SK-N-SH (cell line): Measurements from ENCODE around the gene NDFIP1. TPM values are rescaled to one million over a fixed set of nuclear protein-coding genes. Genes with fewer than 3 reads are reported as not detected.
A peak's percentile ranks its signal among the peaks of the same experiment; 100 is the strongest.

Experiments used
- CTCF ChIA-PET: fragments of 300-600, 350-600 bp; formaldehyde crosslinking; extraction: SDS; loops from one replicate; lab custom pipeline; 2021; lab: Yijun Ruan, JAX
- POLR2A ChIA-PET: fragments of 350-600 bp; sonication (Branson Sonifier 250); formaldehyde crosslinking; extraction: SDS; loops from one replicate; lab custom pipeline; 2020; ENCODE audit warnings: antibody characterized with exemption, inconsistent platforms; lab: Yijun Ruan, JAX
- DNase-seq: peaks from one replicate; pipeline ENCODE4 v3.0.0; 2012
- H2AFZ ChIP-seq: fragments of 200-600 bp; sonication (generic); 2 replicates; pipeline ENCODE4 v1.8.1; 2016; ENCODE audit warnings: antibody characterized with exemption, mild to moderate bottlenecking, low read depth
- H3F3A ChIP-seq: fragments of 200-600 bp; sonication (generic); replicated peaks from 2 replicates; pipeline ENCODE3; 2016; ENCODE audit warnings: antibody characterized with exemption, mild to moderate bottlenecking; ENCODE audit not compliant: insufficient read depth
- H3K27ac ChIP-seq, 2 experiments: fragments of 200-500 bp in 1 of 2; fragments of 200-600 bp in 1 of 2; sonication (Bioruptor generic) in 1 of 2; sonication (generic), shearing (Covaris generic) in 1 of 2; 2 replicates each; pipeline versions ENCODE4 v1.5.1 to v1.6.1; 2014 to 2016; ENCODE audit warnings: low read depth in 2 of 2, inconsistent platforms in 1 of 2, low read length in 1 of 2, mild to moderate bottlenecking in 1 of 2, mixed read lengths in 1 of 2
- H3K27me3 ChIP-seq: fragments of 200-600 bp; sonication (generic), shearing (Covaris generic); 2 replicates; pipeline ENCODE4 v1.6.1; 2016; ENCODE audit warnings: mixed run types; ENCODE audit not compliant: insufficient read depth
- H3K36me3 ChIP-seq, 2 experiments: fragments of 200-500 bp in 1 of 2; fragments of 200-600 bp in 1 of 2; sonication (Bioruptor generic) in 1 of 2; sonication (generic) in 1 of 2; replicated peaks in 1 of 2; 2 replicates each; pipeline versions ENCODE3 to v1.5.1; 2014 to 2016; ENCODE audit warnings: low read length in 1 of 2, mild to moderate bottlenecking in 1 of 2; ENCODE audit not compliant: insufficient read depth in 2 of 2, control insufficient read depth in 1 of 2
- H3K4me1 ChIP-seq, 2 experiments: fragments of 200-500 bp in 1 of 2; fragments of 200-600 bp in 1 of 2; sonication (Bioruptor generic) in 1 of 2; sonication (generic), shearing (Covaris generic) in 1 of 2; 2 replicates each; pipeline versions ENCODE4 v1.5.1 to v1.6.1; 2014 to 2016; ENCODE audit warnings: low read depth in 1 of 2, low read length in 1 of 2, mixed run types in 1 of 2; ENCODE audit not compliant: insufficient read depth in 2 of 2, control insufficient read depth in 1 of 2
- H3K4me2 ChIP-seq: fragments of 200-600 bp; sonication (generic), shearing (Covaris generic); 2 replicates; pipeline ENCODE4 v1.6.1; 2017; ENCODE audit warnings: mixed run types
- H3K4me3 ChIP-seq, 2 experiments: fragments of 200-500 bp in 1 of 2; fragments of 200-600 bp in 1 of 2; sonication (Bioruptor generic) in 1 of 2; sonication (generic), shearing (Covaris generic) in 1 of 2; 2 replicates each; pipeline versions ENCODE4 v1.5.1 to v1.8.1; 2014 to 2016; ENCODE audit warnings: low read depth in 2 of 2, inconsistent platforms in 1 of 2, low read length in 1 of 2, mild to moderate bottlenecking in 1 of 2, mixed read lengths in 1 of 2, moderate library complexity in 1 of 2
- H3K79me2 ChIP-seq: fragments of 200-600 bp; sonication (generic); 2 replicates; pipeline ENCODE4 v1.8.1; 2017; ENCODE audit warnings: mild to moderate bottlenecking; ENCODE audit not compliant: insufficient read depth
- H3K9ac ChIP-seq: fragments of 200-600 bp; sonication (generic); 2 replicates; pipeline ENCODE4 v1.6.1; 2017; ENCODE audit warnings: mixed run types
- H3K9me2 ChIP-seq: fragments of 200-600 bp; sonication (generic); 2 replicates; pipeline ENCODE4 v1.6.1; 2017; ENCODE audit warnings: mixed run types
- H3K9me3 ChIP-seq: fragments of 200-600 bp; sonication (generic); 2 replicates; pipeline ENCODE4 v1.6.1; 2017; ENCODE audit warnings: mixed run types, mild to moderate bottlenecking, moderate library complexity
- H4K20me1 ChIP-seq: fragments of 200-600 bp; sonication (generic); 2 replicates; pipeline ENCODE4 v1.6.1; 2017; ENCODE audit warnings: mild to moderate bottlenecking, mixed run types; ENCODE audit not compliant: insufficient read depth
- ELF1 ChIP-seq: IDR thresholded peaks from 2 replicates; pipeline ENCODE4 v1.4.0; 2012
- EZH2phosphoT487 ChIP-seq: fragments of 200-600 bp; sonication (generic); IDR thresholded peaks from 2 replicates; pipeline ENCODE4 v1.6.1; 2017; ENCODE audit warnings: low read depth, mixed run types, mild to moderate bottlenecking, antibody characterized with exemption, moderate library complexity, borderline replicate concordance
- FOSL2 ChIP-seq: IDR thresholded peaks from 2 replicates; pipeline ENCODE4 v1.4.0; 2012; ENCODE audit warnings: low read depth, mild to moderate bottlenecking, moderate library complexity, borderline replicate concordance
- FOXJ3 ChIP-seq: sonication (generic); formaldehyde crosslinking; IDR thresholded peaks from 2 replicates; pipeline ENCODE4 v1.5.1; 2020; ENCODE audit warnings: mild to moderate bottlenecking, missing genetic modification reagents
- FOXM1 ChIP-seq: IDR thresholded peaks from 2 replicates; pipeline ENCODE4 v1.4.0; 2012; ENCODE audit warnings: low read depth, mild to moderate bottlenecking
- JUND ChIP-seq: IDR thresholded peaks from 2 replicates; pipeline ENCODE4 v1.4.0; 2012
- MEF2A ChIP-seq: IDR thresholded peaks from 2 replicates; pipeline ENCODE4 v1.4.0; 2012; ENCODE audit warnings: low read depth, borderline replicate concordance
- NFIC ChIP-seq: IDR thresholded peaks from 2 replicates; pipeline ENCODE4 v1.4.0; 2012; ENCODE audit warnings: borderline replicate concordance
- RCOR1 ChIP-seq: fragments of 150-350 bp; IDR thresholded peaks from 2 replicates; pipeline ENCODE4 v1.6.1; 2017; ENCODE audit warnings: antibody characterized with exemption, low read length
- RFX5 ChIP-seq: IDR thresholded peaks from 2 replicates; pipeline ENCODE4 v1.6.1; 2012; ENCODE audit warnings: mild to moderate bottlenecking, improper control_type of control experiment, low read length
- SIN3A ChIP-seq: IDR thresholded peaks from 2 replicates; pipeline ENCODE4 v1.6.1; 2012; ENCODE audit warnings: low read depth, mild to moderate bottlenecking, low read length, moderate library complexity, borderline replicate concordance
- TAF1 ChIP-seq: IDR thresholded peaks from 2 replicates; pipeline ENCODE4 v1.6.1; 2012; ENCODE audit warnings: low read depth, mild to moderate bottlenecking, low read length, moderate library complexity, borderline replicate concordance
- TCF12 ChIP-seq: IDR thresholded peaks from 2 replicates; pipeline ENCODE4 v1.4.0; 2012
- TEAD4 ChIP-seq: IDR thresholded peaks from 2 replicates; pipeline ENCODE4 v1.4.0; 2012; ENCODE audit warnings: mild to moderate bottlenecking, borderline replicate concordance; ENCODE audit not compliant: insufficient read depth
- YY1 ChIP-seq: IDR thresholded peaks from 2 replicates; pipeline ENCODE4 v1.4.0; 2012; ENCODE audit warnings: low read depth, mild to moderate bottlenecking
- WGBS: methylation state at CpG from one replicate; pipeline ENCODE4 v1.1.6; 2017; ENCODE audit warnings: low lambda C conversion rate; 5-methylcytosine and 5-hydroxymethylcytosine counted together
- polyA plus RNA-seq, 3 experiments: library from polyadenylated mRNA; depleted of rRNA; stranded (reverse); fragments of >200 nt; gene quantifications; 2 replicates each; pipeline ENCODE4 v1.2.3, GENCODE V29; 2012
- TF ChIP-seq, protein P1 (sequence below): IDR thresholded peaks from 2 replicates; pipeline ENCODE4 v1.6.1; 2012; ENCODE audit warnings: mild to moderate bottlenecking, low read depth, low read length, moderate library complexity
- TF ChIP-seq, protein P2 (sequence below): fragments of 200-600 bp; sonication (generic); IDR thresholded peaks from 2 replicates; pipeline ENCODE4 v1.6.1; 2017; ENCODE audit warnings: antibody characterized with exemption, mild to moderate bottlenecking, moderate library complexity
- TF ChIP-seq, protein P3 (sequence below): IDR thresholded peaks from 2 replicates; pipeline ENCODE4; 2012

Gene NDFIP1
- polyA plus RNA-seq, 1 of the 3 experiments (the other 2 are of a cell fraction), result 40.0 TPM

DNA sequence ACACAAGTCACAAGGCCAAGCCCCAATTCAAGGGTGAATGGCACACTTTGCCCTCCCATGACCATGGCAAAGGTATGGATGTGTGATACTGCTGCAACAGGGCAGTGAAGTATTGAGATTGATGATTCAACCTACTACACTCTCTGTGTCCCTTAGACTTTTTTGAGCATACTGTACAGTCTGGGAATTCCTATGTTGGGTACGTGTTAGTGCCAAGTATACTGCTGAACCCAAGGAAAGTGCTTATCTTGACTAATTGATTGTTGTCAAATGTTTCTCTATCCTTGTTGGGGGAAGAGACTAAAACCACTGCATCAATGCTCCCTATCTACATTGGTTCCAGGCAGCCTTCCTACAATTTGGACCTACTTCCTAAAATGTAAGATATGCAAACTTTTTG, 93.7 kb downstream of the NDFIP1 start:
- no peak for DNase-seq
- no peak overlapping the region for H2AFZ ChIP-seq
- H3K27me3 ChIP-seq, result no peaks in the 10 kb centered on the region
- H3K9me2 ChIP-seq, result no peaks in the 10 kb centered on the region
- no peaks in the 10 kb centered on the region for H4K20me1 ChIP-seq
- WGBS, result 23% methylated on average over 1 of the region's 1 CpG
- H3K27ac ChIP-seq, result peak overlapping the region in 1 of 2 experiments; percentile 91; a peak in 2 of 4 replicates
- ChIA-PET POLR2A (no interaction called here), CTCF (interaction anchor here (1.2 kb wide), 1 partner anchor 50 kb away, joined by 4 read pairs; no protein-coding TSS in a partner anchor)
- H3K36me3 ChIP-seq, result no peaks in the 10 kb centered on the region
- TF ChIP-seq RCOR1 (no peak), SIN3A (no peak), JUND (peak; percentile 54), TEAD4 (no peak), ELF1 (no peak), TAF1 (no peak), NFIC (peak; percentile 23; the same call in 1 of the 2 replicates), EZH2phosphoT487 (no peak), FOXJ3 (CRISPR knock-in tag) (no peak), FOSL2 (peak; percentile 50; the same call in 1 of the 2 replicates), RFX5 (no peak), YY1 (no peak), TCF12 (peak; percentile 39; the same call in 1 of the 2 replicates), FOXM1 (no peak), MEF2A (no peak)
- TF ChIP-seq, protein P1, sequence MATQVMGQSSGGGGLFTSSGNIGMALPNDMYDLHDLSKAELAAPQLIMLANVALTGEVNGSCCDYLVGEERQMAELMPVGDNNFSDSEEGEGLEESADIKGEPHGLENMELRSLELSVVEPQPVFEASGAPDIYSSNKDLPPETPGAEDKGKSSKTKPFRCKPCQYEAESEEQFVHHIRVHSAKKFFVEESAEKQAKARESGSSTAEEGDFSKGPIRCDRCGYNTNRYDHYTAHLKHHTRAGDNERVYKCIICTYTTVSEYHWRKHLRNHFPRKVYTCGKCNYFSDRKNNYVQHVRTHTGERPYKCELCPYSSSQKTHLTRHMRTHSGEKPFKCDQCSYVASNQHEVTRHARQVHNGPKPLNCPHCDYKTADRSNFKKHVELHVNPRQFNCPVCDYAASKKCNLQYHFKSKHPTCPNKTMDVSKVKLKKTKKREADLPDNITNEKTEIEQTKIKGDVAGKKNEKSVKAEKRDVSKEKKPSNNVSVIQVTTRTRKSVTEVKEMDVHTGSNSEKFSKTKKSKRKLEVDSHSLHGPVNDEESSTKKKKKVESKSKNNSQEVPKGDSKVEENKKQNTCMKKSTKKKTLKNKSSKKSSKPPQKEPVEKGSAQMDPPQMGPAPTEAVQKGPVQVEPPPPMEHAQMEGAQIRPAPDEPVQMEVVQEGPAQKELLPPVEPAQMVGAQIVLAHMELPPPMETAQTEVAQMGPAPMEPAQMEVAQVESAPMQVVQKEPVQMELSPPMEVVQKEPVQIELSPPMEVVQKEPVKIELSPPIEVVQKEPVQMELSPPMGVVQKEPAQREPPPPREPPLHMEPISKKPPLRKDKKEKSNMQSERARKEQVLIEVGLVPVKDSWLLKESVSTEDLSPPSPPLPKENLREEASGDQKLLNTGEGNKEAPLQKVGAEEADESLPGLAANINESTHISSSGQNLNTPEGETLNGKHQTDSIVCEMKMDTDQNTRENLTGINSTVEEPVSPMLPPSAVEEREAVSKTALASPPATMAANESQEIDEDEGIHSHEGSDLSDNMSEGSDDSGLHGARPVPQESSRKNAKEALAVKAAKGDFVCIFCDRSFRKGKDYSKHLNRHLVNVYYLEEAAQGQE, result no peak
- TF ChIP-seq, protein P2, sequence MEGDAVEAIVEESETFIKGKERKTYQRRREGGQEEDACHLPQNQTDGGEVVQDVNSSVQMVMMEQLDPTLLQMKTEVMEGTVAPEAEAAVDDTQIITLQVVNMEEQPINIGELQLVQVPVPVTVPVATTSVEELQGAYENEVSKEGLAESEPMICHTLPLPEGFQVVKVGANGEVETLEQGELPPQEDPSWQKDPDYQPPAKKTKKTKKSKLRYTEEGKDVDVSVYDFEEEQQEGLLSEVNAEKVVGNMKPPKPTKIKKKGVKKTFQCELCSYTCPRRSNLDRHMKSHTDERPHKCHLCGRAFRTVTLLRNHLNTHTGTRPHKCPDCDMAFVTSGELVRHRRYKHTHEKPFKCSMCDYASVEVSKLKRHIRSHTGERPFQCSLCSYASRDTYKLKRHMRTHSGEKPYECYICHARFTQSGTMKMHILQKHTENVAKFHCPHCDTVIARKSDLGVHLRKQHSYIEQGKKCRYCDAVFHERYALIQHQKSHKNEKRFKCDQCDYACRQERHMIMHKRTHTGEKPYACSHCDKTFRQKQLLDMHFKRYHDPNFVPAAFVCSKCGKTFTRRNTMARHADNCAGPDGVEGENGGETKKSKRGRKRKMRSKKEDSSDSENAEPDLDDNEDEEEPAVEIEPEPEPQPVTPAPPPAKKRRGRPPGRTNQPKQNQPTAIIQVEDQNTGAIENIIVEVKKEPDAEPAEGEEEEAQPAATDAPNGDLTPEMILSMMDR, result no peak
- TF ChIP-seq, protein P3, sequence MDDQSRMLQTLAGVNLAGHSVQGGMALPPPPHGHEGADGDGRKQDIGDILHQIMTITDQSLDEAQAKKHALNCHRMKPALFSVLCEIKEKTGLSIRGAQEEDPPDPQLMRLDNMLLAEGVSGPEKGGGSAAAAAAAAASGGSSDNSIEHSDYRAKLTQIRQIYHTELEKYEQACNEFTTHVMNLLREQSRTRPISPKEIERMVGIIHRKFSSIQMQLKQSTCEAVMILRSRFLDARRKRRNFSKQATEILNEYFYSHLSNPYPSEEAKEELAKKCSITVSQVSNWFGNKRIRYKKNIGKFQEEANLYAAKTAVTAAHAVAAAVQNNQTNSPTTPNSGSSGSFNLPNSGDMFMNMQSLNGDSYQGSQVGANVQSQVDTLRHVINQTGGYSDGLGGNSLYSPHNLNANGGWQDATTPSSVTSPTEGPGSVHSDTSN, result peak; percentile 66
- peaks cover 9% of the 10 kb centered on the region for H3F3A ChIP-seq
- H3K79me2 ChIP-seq, result no peaks in the 10 kb centered on the region
- H3K9ac ChIP-seq, result peak overlapping the region; percentile 58; the same call in 1 of the 2 replicates
- no peaks in the 10 kb centered on the region for H3K9me3 ChIP-seq
- no peak overlapping the region for H3K4me3 ChIP-seq
- H3K4me1 ChIP-seq, result peaks cover 0 to 10% of the 10 kb centered on the region in 2 experiments; a peak in 2 of 4 replicates
- peak overlapping the region; percentile 55; the same call in 1 of the 2 replicates for H3K4me2 ChIP-seq

Other genes starting within 250 kb of the NDFIP1 start
- 0.08 and 0.10 TPM in 2 replicates for gene PCDH1, start 230.4 kb upstream of the NDFIP1 start, polyA plus RNA-seq (2012; rRNA removed)
- gene DELE1, start 184.9 kb upstream of the NDFIP1 start, polyA plus RNA-seq (2012; rRNA removed), result 60.3 and 78.8 TPM in 2 replicates
- gene PCDH12, start 150.6 kb upstream of the NDFIP1 start, polyA plus RNA-seq (2012; rRNA removed), result 0.02 and 0.08 TPM in 2 replicates
- 24.5 and 26.3 TPM in 2 replicates for gene RNF14, start 139.7 kb upstream of the NDFIP1 start, polyA plus RNA-seq (2012; rRNA removed)
- 23.9 and 27.4 TPM in 2 replicates for gene GNPDA1, start 95.8 kb upstream of the NDFIP1 start, polyA plus RNA-seq (2012; rRNA removed)
- gene SPRY4, start 216.2 kb downstream of the NDFIP1 start, polyA plus RNA-seq (2012; rRNA removed), result 12.2 and 18.0 TPM in 2 replicates